HCT116 (cell line): ENCODE results near the gene SNX13. TPM values are rescaled to one million over a fixed set of nuclear protein-coding genes. Genes with fewer than 3 reads are reported as not detected.

Experiments
- ATAC-seq: fragments of 200-7000 bp; cut with Tn5 transposase; 2 replicates; pipeline ENCODE4 v1.9.1; 2020; ENCODE audit warnings: mild to moderate bottlenecking, moderate library complexity
- BruUV-seq: library from RNA; stranded (reverse); fragments of 400-500 nt; replicated peaks from 2 replicates; lab custom pipeline; 2021; lab: Mats Ljungman, UMichigan
- CTCF ChIA-PET: fragments of 300-600 bp; sonication (Branson Sonifier 250); formaldehyde crosslinking; loops from one replicate; lab custom pipeline; 2021; ENCODE audit warnings: antibody characterized with exemption; lab: Charles Lee
- POLR2A ChIA-PET: fragments of 300-600, 350-600 bp; sonication (Branson Sonifier 250); formaldehyde crosslinking; loops from one replicate; lab custom pipeline; 2021; ENCODE audit warnings: antibody characterized with exemption; lab: Charles Lee
- RAD21 ChIA-PET, 2 experiments: fragments of 300-600 bp; sonication (Branson Sonifier 250); formaldehyde crosslinking; loops; one replicate each; lab custom pipeline; 2023; ENCODE audit warnings: low total read pairs in 2 of 2; ENCODE audit not compliant: uncharacterized antibody in 2 of 2, unreplicated experiment in 2 of 2, low non-redundant PET in 1 of 2; lab: Charles Lee
- DNase-seq: peaks from one replicate; pipeline ENCODE4 v3.0.0-alpha.2; 2010; ENCODE audit warnings: low read depth, low spot score
- H2AFZ ChIP-seq: fragments of 200-600 bp; shearing (Covaris generic), sonication (generic); 2 replicates; pipeline ENCODE4 v1.6.1; 2017; ENCODE audit warnings: low read depth, mixed run types, mixed read lengths, antibody characterized with exemption, low read length; ENCODE audit not compliant: poor library complexity, severe bottlenecking
- H3K27ac ChIP-seq: 2 replicates; pipeline ENCODE4 v1.5.1; 2012; ENCODE audit warnings: low read depth, low read length
- H3K27me3 ChIP-seq: fragments of 200-600 bp; sonication (generic); 2 replicates; pipeline ENCODE4 v1.6.1; 2016; ENCODE audit warnings: mixed run types, low read length, mixed read lengths; ENCODE audit not compliant: insufficient read depth
- H3K36me3 ChIP-seq, 2 experiments: fragments of 200-500 bp in 1 of 2; fragments of 200-600 bp in 1 of 2; sonication (Bioruptor generic) in 1 of 2; sonication (generic) in 1 of 2; 2 replicates each; pipeline versions ENCODE4 v1.5.1 to v1.6.1; 2014 to 2016; ENCODE audit warnings: low read length in 2 of 2, inconsistent platforms in 1 of 2, mixed read lengths in 1 of 2, mixed run types in 1 of 2; ENCODE audit not compliant: insufficient read depth in 2 of 2, control insufficient read depth in 1 of 2
- H3K4me1 ChIP-seq, 2 experiments: fragments of 200-600 bp in 1 of 2; sonication (generic) in 1 of 2; 2 replicates each; pipeline versions ENCODE4 v1.5.1 to v1.6.1; 2012 to 2017; ENCODE audit warnings: low read length in 2 of 2, inconsistent platforms in 1 of 2, mild to moderate bottlenecking in 1 of 2, mixed read lengths in 1 of 2, mixed run types in 1 of 2, moderate library complexity in 1 of 2; ENCODE audit not compliant: insufficient read depth in 2 of 2, control insufficient read depth in 1 of 2
- H3K4me2 ChIP-seq: fragments of 200-600 bp; sonication (generic); 2 replicates; pipeline ENCODE4 v1.6.1; 2017; ENCODE audit warnings: mixed run types, low read length, mixed read lengths
- H3K4me3 ChIP-seq, 2 experiments: fragments of 200-600 bp in 1 of 2; sonication (generic) in 1 of 2; replicated peaks in 1 of 2; 2 replicates each; pipeline ENCODE4 v1.5.1; 2011 to 2016; ENCODE audit warnings: low read length in 2 of 2, control low read depth in 1 of 2, low read depth in 1 of 2, mild to moderate bottlenecking in 1 of 2, mixed read lengths in 1 of 2, mixed run types in 1 of 2
- H3K79me2 ChIP-seq: fragments of 200-600 bp; sonication (generic); 2 replicates; pipeline ENCODE4 v1.6.1; 2017; ENCODE audit warnings: mild to moderate bottlenecking, mixed run types, low read length, moderate library complexity, mixed read lengths; ENCODE audit not compliant: insufficient read depth
- H3K9ac ChIP-seq: fragments of 200-600 bp; sonication (generic); 2 replicates; pipeline ENCODE4 v1.6.1; 2016; ENCODE audit warnings: low read length, mixed read lengths
- H3K9me2 ChIP-seq: fragments of 200-600 bp; sonication (generic), shearing (Covaris generic); 2 replicates; pipeline ENCODE4 v1.6.1; 2017; ENCODE audit warnings: mixed run types, mild to moderate bottlenecking, moderate library complexity; ENCODE audit not compliant: insufficient read depth
- H3K9me3 ChIP-seq, 2 experiments: fragments of 200-500 bp in 1 of 2; fragments of 200-600 bp in 1 of 2; sonication (Bioruptor generic) in 1 of 2; sonication (generic) in 1 of 2; 2 replicates each; pipeline ENCODE4 v1.6.1; 2014 to 2017; ENCODE audit warnings: low read length in 2 of 2, mixed read lengths in 2 of 2, inconsistent platforms in 1 of 2, low read depth in 1 of 2, mild to moderate bottlenecking in 1 of 2, mixed run types in 1 of 2, moderate library complexity in 1 of 2; ENCODE audit not compliant: control insufficient read depth in 1 of 2, insufficient read depth in 1 of 2
- H4K20me1 ChIP-seq: fragments of 200-600 bp; sonication (generic), shearing (Covaris generic); 2 replicates; pipeline ENCODE4 v1.6.1; 2017; ENCODE audit warnings: mixed run types, mild to moderate bottlenecking, moderate library complexity; ENCODE audit not compliant: insufficient read depth
- CTCF ChIP-seq, 3 experiments: fragments of 200-600 bp in 1 of 3; sonication (generic) in 1 of 3; IDR thresholded peaks in 2 of 3; conservative IDR thresholded peaks in 1 of 3; 2 replicates each; pipeline ENCODE4 v1.5.1; 2012 to 2017; ENCODE audit warnings: low read depth in 2 of 3, low read length in 2 of 3, antibody characterized with exemption in 1 of 3, borderline replicate concordance in 1 of 3, control low read depth in 1 of 3, mild to moderate bottlenecking in 1 of 3, mixed read lengths in 1 of 3, mixed run types in 1 of 3, moderate library complexity in 1 of 3; ENCODE audit not compliant: insufficient read depth in 1 of 3
- ELF1 ChIP-seq: IDR thresholded peaks from 2 replicates; pipeline ENCODE4 v1.6.1; 2012; ENCODE audit warnings: low read depth, borderline replicate concordance
- JUND ChIP-seq: IDR thresholded peaks from 2 replicates; pipeline ENCODE4 v1.6.1; 2012
- MAX ChIP-seq: IDR thresholded peaks from 2 replicates; pipeline ENCODE4 v1.6.1; 2012
- POLR2A ChIP-seq: IDR thresholded peaks from 2 replicates; pipeline ENCODE4 v1.7.0; 2011; ENCODE audit warnings: borderline replicate concordance; ENCODE audit not compliant: insufficient read depth, insufficient read length; ENCODE audit errors: extremely low read depth
- SP1 ChIP-seq: IDR thresholded peaks from 2 replicates; pipeline ENCODE4 v1.6.1; 2012; ENCODE audit warnings: low read depth
- ZBTB33 ChIP-seq: IDR thresholded peaks from 2 replicates; pipeline ENCODE4 v1.6.1; 2011; ENCODE audit warnings: mild to moderate bottlenecking, low read length, moderate library complexity; ENCODE audit not compliant: insufficient replicate concordance; ENCODE audit errors: extremely low read depth
- ZFX ChIP-seq: fragments of 450-650 bp; IDR thresholded peaks from 2 replicates; pipeline ENCODE4 v1.6.1; 2017
- ZNF274 ChIP-seq: fragments of 200-500 bp; sonication (Bioruptor generic); IDR thresholded peaks from 2 replicates; pipeline ENCODE4 v1.6.1; 2014; ENCODE audit warnings: mild to moderate bottlenecking, low read depth, low read length, inconsistent platforms
- intact Hi-C: fragments of 100-400 bp; cut with micrococcal nuclease; formaldehyde crosslinking; loops from 2 replicates; pipeline ENCODE4 v1.10.0; 2022
- total RNA-seq: library from RNA; stranded (reverse); gene quantifications from one replicate; pipeline ENCODE4 v1.2.1, GENCODE V29; 2021; ENCODE audit not compliant: unreplicated experiment
- TF ChIP-seq, protein P1 (sequence below): IDR thresholded peaks from 2 replicates; pipeline ENCODE4 v1.6.1; 2012
- TF ChIP-seq, protein P2 (sequence below): IDR thresholded peaks from 2 replicates; pipeline ENCODE4 v1.6.1; 2012; ENCODE audit warnings: low read depth

Gene SNX13
- total RNA-seq, 1 experiment from 2014 or later: 33.4 TPM

DNA sequence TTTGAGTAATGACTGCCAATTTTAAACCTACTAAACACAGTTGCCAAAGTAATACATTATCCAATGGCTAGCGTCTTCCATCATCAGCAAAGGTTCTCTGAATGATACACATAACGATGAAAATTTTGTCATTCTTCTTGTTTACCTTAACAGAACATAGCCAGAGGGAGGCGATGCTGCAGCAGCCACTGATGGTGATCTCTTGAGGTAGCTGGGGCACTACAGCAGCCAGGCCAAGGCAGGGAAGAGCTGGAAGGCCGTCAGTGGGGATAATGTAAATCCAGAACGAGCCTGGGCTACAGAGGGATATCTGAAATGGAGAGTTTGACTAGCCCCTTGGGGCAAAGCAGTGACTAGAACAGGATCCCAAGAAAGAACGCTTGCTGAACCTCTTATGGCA, 48.6 kb upstream of the SNX13 start:
- no TSS peak for BruUV-seq
- H3K9ac ChIP-seq: no peak overlapping the region
- no peak overlapping the region for H2AFZ ChIP-seq
- no peaks in the 10 kb centered on the region for H3K79me2 ChIP-seq
- H3K27me3 ChIP-seq: no peaks in the 10 kb centered on the region
- H3K9me2 ChIP-seq: no peaks in the 10 kb centered on the region
- TF ChIP-seq CTCF (IDR thresholded peaks at IDR 0.05 in 2 of 3, conservative IDR thresholded peaks at IDR 0.05 in 1 of 3; ENCODE audit: borderline replicate concordance in 1 of 3, insufficient read depth in 1 of 3, low read depth in 2 of 3, low read length in 2 of 3) (peak in 1 of 3 experiments; percentile 37; a peak in 2 of 6 replicates), JUND (no peak), ZNF274 (no peak), MAX (no peak)
- TF ChIP-seq, protein P1, sequence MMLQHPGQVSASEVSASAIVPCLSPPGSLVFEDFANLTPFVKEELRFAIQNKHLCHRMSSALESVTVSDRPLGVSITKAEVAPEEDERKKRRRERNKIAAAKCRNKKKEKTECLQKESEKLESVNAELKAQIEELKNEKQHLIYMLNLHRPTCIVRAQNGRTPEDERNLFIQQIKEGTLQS: no peak
- ChIA-PET POLR2A (no interaction called here), CTCF (no interaction called here), RAD21 (no interaction called here)
- intact Hi-C loops: no loop called here
- H3K9me3 ChIP-seq: no peaks in the 10 kb centered on the region
- no peak overlapping the region for H3K4me2 ChIP-seq
- DNase-seq (no peak), ATAC-seq (0 out of 2 replicates have a peak, but pooled peaks have one; percentile 36)
- no peaks in the 10 kb centered on the region for H3K4me1 ChIP-seq
- H3K4me3 ChIP-seq: no peak overlapping the region
- H3K36me3 ChIP-seq: no peaks in the 10 kb centered on the region
- no peaks in the 10 kb centered on the region for H4K20me1 ChIP-seq
- no peak overlapping the region for H3K27ac ChIP-seq

DNA sequence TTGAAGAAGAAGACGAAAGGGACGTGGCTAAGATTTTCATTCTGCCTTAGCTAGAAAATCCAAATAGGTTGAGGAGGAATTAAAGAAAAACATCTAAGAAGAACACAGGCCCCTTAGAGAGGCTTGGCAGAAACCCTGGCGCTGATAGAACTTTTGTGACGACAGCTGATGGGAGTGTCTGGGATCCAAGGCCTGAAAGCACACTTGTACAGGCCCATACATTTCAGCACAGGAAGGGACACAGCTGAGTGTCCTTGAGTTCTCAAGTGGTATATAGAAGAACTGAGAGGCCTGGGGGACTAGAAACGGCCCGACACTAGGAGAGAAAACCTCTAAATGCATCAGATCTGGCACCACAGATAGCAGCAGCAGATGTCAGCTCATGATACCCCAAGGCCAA, 47.8 kb upstream of the SNX13 start:
- H4K20me1 ChIP-seq: no peaks in the 10 kb centered on the region
- ATAC-seq: no peak
- H3K4me1 ChIP-seq: no peaks in the 10 kb centered on the region
- CTCF ChIA-PET: no interaction called here
- no peak overlapping the region for H2AFZ ChIP-seq
- H3K9me3 ChIP-seq: no peaks in the 10 kb centered on the region
- no peak for DNase-seq
- POLR2A ChIA-PET: no interaction called here
- no peaks in the 10 kb centered on the region for H3K9me2 ChIP-seq
- intact Hi-C loops: no loop called here
- no TSS peak for BruUV-seq
- H3K79me2 ChIP-seq: no peaks in the 10 kb centered on the region
- H3K4me3 ChIP-seq: no peak overlapping the region
- RAD21 ChIA-PET: no interaction called here
- H3K27ac ChIP-seq: no peak overlapping the region
- no peaks in the 10 kb centered on the region for H3K36me3 ChIP-seq
- no peak overlapping the region for H3K4me2 ChIP-seq
- H3K9ac ChIP-seq: no peak overlapping the region
- no peaks in the 10 kb centered on the region for H3K27me3 ChIP-seq
- no peak for TF ChIP-seq MAX
- no peak for TF ChIP-seq ZBTB33
- no peak for TF ChIP-seq ZNF274
- no peak for TF ChIP-seq SP1
- no peak for TF ChIP-seq POLR2A
- TF ChIP-seq ZFX: no peak
- TF ChIP-seq, protein P2, sequence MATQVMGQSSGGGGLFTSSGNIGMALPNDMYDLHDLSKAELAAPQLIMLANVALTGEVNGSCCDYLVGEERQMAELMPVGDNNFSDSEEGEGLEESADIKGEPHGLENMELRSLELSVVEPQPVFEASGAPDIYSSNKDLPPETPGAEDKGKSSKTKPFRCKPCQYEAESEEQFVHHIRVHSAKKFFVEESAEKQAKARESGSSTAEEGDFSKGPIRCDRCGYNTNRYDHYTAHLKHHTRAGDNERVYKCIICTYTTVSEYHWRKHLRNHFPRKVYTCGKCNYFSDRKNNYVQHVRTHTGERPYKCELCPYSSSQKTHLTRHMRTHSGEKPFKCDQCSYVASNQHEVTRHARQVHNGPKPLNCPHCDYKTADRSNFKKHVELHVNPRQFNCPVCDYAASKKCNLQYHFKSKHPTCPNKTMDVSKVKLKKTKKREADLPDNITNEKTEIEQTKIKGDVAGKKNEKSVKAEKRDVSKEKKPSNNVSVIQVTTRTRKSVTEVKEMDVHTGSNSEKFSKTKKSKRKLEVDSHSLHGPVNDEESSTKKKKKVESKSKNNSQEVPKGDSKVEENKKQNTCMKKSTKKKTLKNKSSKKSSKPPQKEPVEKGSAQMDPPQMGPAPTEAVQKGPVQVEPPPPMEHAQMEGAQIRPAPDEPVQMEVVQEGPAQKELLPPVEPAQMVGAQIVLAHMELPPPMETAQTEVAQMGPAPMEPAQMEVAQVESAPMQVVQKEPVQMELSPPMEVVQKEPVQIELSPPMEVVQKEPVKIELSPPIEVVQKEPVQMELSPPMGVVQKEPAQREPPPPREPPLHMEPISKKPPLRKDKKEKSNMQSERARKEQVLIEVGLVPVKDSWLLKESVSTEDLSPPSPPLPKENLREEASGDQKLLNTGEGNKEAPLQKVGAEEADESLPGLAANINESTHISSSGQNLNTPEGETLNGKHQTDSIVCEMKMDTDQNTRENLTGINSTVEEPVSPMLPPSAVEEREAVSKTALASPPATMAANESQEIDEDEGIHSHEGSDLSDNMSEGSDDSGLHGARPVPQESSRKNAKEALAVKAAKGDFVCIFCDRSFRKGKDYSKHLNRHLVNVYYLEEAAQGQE: no peak
- TF ChIP-seq ELF1: no peak
- no peak for TF ChIP-seq JUND
